K562 (cell line): ENCODE results near the gene TGFBR1. TPM values are rescaled to one million over a fixed set of nuclear protein-coding genes. Genes with fewer than 3 reads are reported as not detected.

ENCODE experiments used
- ATAC-seq: fragments of 200-7000 bp; cut with Tn5 transposase; 3 replicates; pipeline ENCODE4 v1.9.1; 2020; ENCODE audit warnings: moderate library complexity
- BruUV-seq: library from RNA; stranded (reverse); fragments of 400-500 nt; replicated peaks from 2 replicates; lab custom pipeline; 2021; lab: Mats Ljungman, UMichigan
- CTCF ChIA-PET: fragments of 300-600 bp; formaldehyde crosslinking; extraction: SDS; loops from one replicate; lab custom pipeline; 2021; ENCODE audit warnings: low intra/inter-chr PET ratio; lab: Yijun Ruan, JAX
- POLR2A ChIA-PET: fragments of 300-600, 350-650 bp; sonication (Branson Sonifier 250); formaldehyde crosslinking; extraction: SDS; loops from one replicate; lab custom pipeline; 2021; ENCODE audit warnings: antibody characterized with exemption, inconsistent platforms; lab: Yijun Ruan, JAX
- DNase-seq, 4 experiments: peaks; one replicate each; pipeline versions ENCODE4 v3.0.0 to v3.0.0-alpha.2; 2011 to 2018; ENCODE audit warnings: low spot score in 3 of 4, mixed read lengths in 3 of 4; ENCODE audit errors: extremely low read depth in 1 of 4
- FAIRE-seq: peaks from 2 replicates; lab custom pipeline; 2011; peaks lifted over from hg19 to GRCh38; lab: Jason Lieb, UNC
- H2AFZ ChIP-seq: 2 replicates; pipeline ENCODE4 v1.6.0; 2011; ENCODE audit warnings: low read depth, low read length, control low read depth, inconsistent platforms
- H3K27ac ChIP-seq: fragments of 200-600 bp; 3 replicates; pipeline ENCODE4 v1.8.0; 2011; ENCODE audit warnings: low read depth, mild to moderate bottlenecking, control low read depth, inconsistent platforms, low read length, moderate library complexity, mixed read lengths; ENCODE audit errors: extremely low read depth
- H3K27me3 ChIP-seq, 2 experiments: fragments of 300-600 bp in 1 of 2; 2 replicates in 1 of 2; 3 replicates in 1 of 2; pipeline versions ENCODE4 v1.6.0 to v1.8.0; 2011; ENCODE audit warnings: inconsistent platforms in 2 of 2, low read length in 2 of 2, mild to moderate bottlenecking in 1 of 2, mixed read lengths in 1 of 2, moderate library complexity in 1 of 2; ENCODE audit not compliant: control insufficient read depth in 2 of 2, insufficient read depth in 2 of 2
- H3K36me3 ChIP-seq: fragments of 300-600 bp; 3 replicates; pipeline ENCODE4 v1.8.0; 2011; ENCODE audit warnings: mild to moderate bottlenecking, low read length, inconsistent platforms; ENCODE audit not compliant: control insufficient read depth, insufficient read depth
- H3K4me1 ChIP-seq, 2 experiments: fragments of 200-600 bp in 1 of 2; replicated peaks in 1 of 2; 2 replicates in 1 of 2; 3 replicates in 1 of 2; pipeline versions ENCODE4 v1.5.1 to v1.8.0; 2011; ENCODE audit warnings: inconsistent platforms in 2 of 2, low read length in 2 of 2, mild to moderate bottlenecking in 1 of 2, mixed read lengths in 1 of 2, moderate library complexity in 1 of 2; ENCODE audit not compliant: control insufficient read depth in 2 of 2, insufficient read depth in 2 of 2
- H3K4me2 ChIP-seq: 2 replicates; pipeline ENCODE4 v1.6.1; 2011; ENCODE audit warnings: low read length, control low read depth, inconsistent platforms, mixed read lengths; ENCODE audit not compliant: insufficient read depth
- H3K4me3 ChIP-seq: fragments of 200-600 bp; sonication (generic), shearing (Covaris generic); 2 replicates; pipeline ENCODE4 v1.5.1; 2016; ENCODE audit warnings: control low read depth, inconsistent platforms
- H3K79me2 ChIP-seq: fragments of 200-600 bp; 3 replicates; pipeline ENCODE4 v1.8.0; 2011; ENCODE audit warnings: low read length, inconsistent platforms; ENCODE audit not compliant: control insufficient read depth, insufficient read depth
- H3K9ac ChIP-seq, 2 experiments: 2 replicates each; pipeline versions ENCODE4 v1.6.0 to v1.6.1; 2011; ENCODE audit warnings: low read depth in 2 of 2, low read length in 2 of 2, control low read depth in 1 of 2, inconsistent platforms in 1 of 2, mild to moderate bottlenecking in 1 of 2, mixed read lengths in 1 of 2; ENCODE audit not compliant: insufficient read depth in 1 of 2
- H3K9me1 ChIP-seq: one replicate; pipeline ENCODE4 v1.6.0; 2011; ENCODE audit warnings: inconsistent platforms, mild to moderate bottlenecking, low read length, moderate library complexity; ENCODE audit not compliant: control insufficient read depth, insufficient read depth
- H3K9me3 ChIP-seq: replicated peaks from 2 replicates; pipeline ENCODE4 v1.5.1; 2011; ENCODE audit warnings: low read depth, low read length, inconsistent platforms; ENCODE audit not compliant: control insufficient read depth, insufficient read depth
- H4K20me1 ChIP-seq: replicated peaks from 2 replicates; pipeline ENCODE4 v1.6.1; 2011; ENCODE audit warnings: low read length, inconsistent platforms, mixed read lengths; ENCODE audit not compliant: control insufficient read depth, insufficient read depth
- CEBPG ChIP-seq, 3 experiments: fragments of 200-800 bp in 1 of 3; sonication (Bioruptor generic) in 1 of 3; sonication (generic) in 1 of 3; formaldehyde crosslinking in 1 of 3; IDR thresholded peaks in 2 of 3; conservative IDR thresholded peaks in 1 of 3; 2 replicates each; pipeline versions ENCODE4 v1.6.1 to v1.8.0; 2016 to 2022; ENCODE audit warnings: missing compliant biosample characterization in 2 of 3, missing genetic modification characterization in 2 of 3, mild to moderate bottlenecking in 1 of 3, missing genetic modification reagents in 1 of 3
- ESRRA ChIP-seq: fragments of 450-650 bp; IDR thresholded peaks from 2 replicates; pipeline ENCODE4 v1.6.1; 2014; ENCODE audit warnings: low read depth, mild to moderate bottlenecking, moderate library complexity, borderline replicate concordance
- FOXA3 ChIP-seq, 2 experiments: fragments of 450-650 bp in 1 of 2; sonication (generic) in 1 of 2; formaldehyde crosslinking; IDR thresholded peaks in 1 of 2; conservative IDR thresholded peaks in 1 of 2; 2 replicates each; pipeline versions ENCODE4 v1.4.0 to v1.8.0; 2020 to 2022; ENCODE audit warnings: mild to moderate bottlenecking in 2 of 2, missing genetic modification reagents in 1 of 2
- POU5F1 ChIP-seq: fragments of 150-350 bp; IDR thresholded peaks from 2 replicates; pipeline ENCODE4 v1.6.1; 2014; ENCODE audit warnings: borderline replicate concordance, low read length, low read depth, mild to moderate bottlenecking; ENCODE audit not compliant: partially characterized antibody
- TEAD1 ChIP-seq, 2 experiments: fragments of 450-650 bp in 1 of 2; sonication (generic) in 1 of 2; formaldehyde crosslinking; IDR thresholded peaks; 2 replicates each; pipeline versions ENCODE4 v1.4.0 to v1.8.0; 2020 to 2022; ENCODE audit warnings: mild to moderate bottlenecking in 2 of 2, missing genetic modification reagents in 1 of 2
- ZNF766 ChIP-seq: fragments of 200-800 bp; sonication (Bioruptor generic); conservative IDR thresholded peaks from 2 replicates; pipeline ENCODE4 v1.6.1; 2016; ENCODE audit warnings: missing genetic modification characterization, missing compliant biosample characterization
- WGBS: fragments of 100-300 bp; shearing (Covaris generic); methylation state at CpG from one replicate; pipeline ENCODE4 v1.1.6; 2016; ENCODE audit warnings: low coverage, mixed read lengths; ENCODE audit not compliant: insufficient coverage; ENCODE audit errors: missing lambda C conversion rate; 5-methylcytosine and 5-hydroxymethylcytosine counted together
- in situ Hi-C: fragments of 300-500 bp; cut with MboI; formaldehyde crosslinking; loops from 4 replicates; pipeline ENCODE4 v1.15.0; 2018; ENCODE audit warnings: inconsistent platforms, mixed read lengths
- intact Hi-C: fragments of 100-400 bp; cut with micrococcal nuclease; formaldehyde crosslinking; loops from 2 replicates; pipeline ENCODE4 v1.14.2; 2022
- polyA plus RNA-seq, 8 experiments: library from polyadenylated mRNA; depleted of rRNA in 4 of 8; stranded (reverse) in 5 of 8; unstranded in 3 of 8; fragments of >200 nt; fragmentation: Nextera tagmentation in 2 of 8; fragmentation: Illumina TruSeq in 1 of 8; extraction: Ambion mirVana in 2 of 8; extraction: Trizol in 1 of 8; gene quantifications; 2 replicates each; pipeline versions ENCODE4 v1.2.1 to v1.2.3, GENCODE V29; 2011 to 2014; ENCODE audit warnings: inconsistent platforms in 1 of 8, missing spikeins in 1 of 8
- total RNA-seq, 7 experiments: library from RNA; depleted of rRNA in 6 of 7; stranded (reverse); fragments of >200 nt in 6 of 7; fragmentation: Illumina TruSeq in 2 of 7; extraction: Trizol in 2 of 7; gene quantifications; 2 replicates each; pipeline versions ENCODE4 v1.2.1 to v1.2.3, GENCODE V29; 2011 to 2021; ENCODE audit warnings: low replicate concordance in 1 of 7

The TGFBR1 gene
- total and polyA plus RNA-seq, 9 of the 15 experiments (the other 6 are each of a cell fraction or from before 2014, with no cell fraction given), result 15.5 to 62.4 (median 42.7) TPM

DNA sequence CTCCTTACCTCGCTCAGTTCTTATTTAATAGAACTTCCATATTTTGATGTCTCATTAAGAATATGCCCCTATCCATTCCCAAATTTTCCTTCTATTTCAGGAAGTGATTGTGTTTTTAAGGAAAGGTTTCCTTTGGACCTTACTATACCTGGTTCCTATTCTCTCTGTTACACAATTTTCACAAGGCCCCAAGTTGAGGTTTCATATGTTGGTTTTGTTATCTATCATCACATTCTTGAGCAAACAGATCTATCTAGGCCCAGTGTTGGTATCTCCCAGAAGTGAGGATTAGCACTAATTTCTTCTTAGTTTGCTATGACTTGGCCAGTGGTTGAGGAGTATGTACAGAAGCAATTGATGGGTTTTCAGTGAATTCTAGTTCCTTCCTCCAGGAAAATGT lies 75.3 kb downstream of the TGFBR1 start:
- ChIA-PET CTCF (no interaction called here), POLR2A (no interaction called here)
- Histone ChIP-seq H3K4me3 (no peak overlapping the region), H3K27ac (no peak overlapping the region), H3K36me3 (no peaks in the 10 kb centered on the region), H3K9ac (no peak overlapping the region), H4K20me1 (no peaks in the 10 kb centered on the region), H3K4me1 (peaks cover 2 to 5% of the 10 kb centered on the region in 2 experiments; a peak in 3 of 5 replicates), H3K4me2 (no peak overlapping the region), H3K27me3 (peaks cover 0 to 22% of the 10 kb centered on the region in 2 experiments), H3K9me3 (no peaks in the 10 kb centered on the region), H3K9me1 (no peaks in the 10 kb centered on the region), H2AFZ (no peak overlapping the region), H3K79me2 (no peaks in the 10 kb centered on the region)
- ATAC-seq, result no peak
- 67% methylated on average over 1 of the region's 1 CpG for WGBS
- peak; percentile 46 for FAIRE-seq
- BruUV-seq, result no TSS peak
- intact Hi-C loops, result loop anchor here (5.0 to 10.0 kb wide), 9 partner anchors 115 to 1417 kb away; no protein-coding TSS in a partner anchor
- in situ Hi-C loops, result loop anchor here (5.0 to 10.0 kb wide), 3 partner anchors 82 to 1035 kb away; no protein-coding TSS in a partner anchor
- no peak for DNase-seq
- TF ChIP-seq TEAD1 (CRISPR knock-in tag; IDR thresholded peaks at IDR 0.05) (0 out of 4 replicates have a peak, but pooled peaks of 1 of the 2 experiments have one; percentile 43), ZNF766 (CRISPR knock-in tag) (peak; percentile 59; the same call in 1 of the 2 replicates), ESRRA (peak; percentile 33; the same call in 1 of the 2 replicates), POU5F1 (no peak), FOXA3 (CRISPR knock-in tag; conservative IDR thresholded peaks at IDR 0.05 in 1 of 2, IDR thresholded peaks at IDR 0.05 in 1 of 2) (peak in 1 of 2 experiments; percentile 42; a peak in 1 of 4 replicates), CEBPG (CRISPR knock-in tag; IDR thresholded peaks at IDR 0.05) (no peak), CEBPG (tag; conservative IDR thresholded peaks at IDR 0.05 in 1 of 2, IDR thresholded peaks at IDR 0.05 in 1 of 2) (peak in 1 of 2 experiments; percentile 33; a peak in 1 of 4 replicates)
